WTC11 (cell line): ENCODE results near the gene RGS11.

Source experiments
- AFF4 ChIP-seq: sonication (generic); formaldehyde crosslinking; IDR thresholded peaks from 2 replicates; pipeline ENCODE4 v1.8.1; 2023; ENCODE audit warnings: mild to moderate bottlenecking, missing genetic modification reagents, borderline replicate concordance
- CREM ChIP-seq: sonication (generic); formaldehyde crosslinking; IDR thresholded peaks from 2 replicates; pipeline ENCODE4 v1.8.1; 2022; ENCODE audit warnings: mild to moderate bottlenecking, missing genetic modification reagents, moderate library complexity
- CTCF ChIP-seq: fragments of 200-600 bp; IDR thresholded peaks from 2 replicates; pipeline ENCODE4 v1.8.0; 2022; ENCODE audit warnings: antibody characterized with exemption
- E2F4 ChIP-seq: sonication (generic); formaldehyde crosslinking; IDR thresholded peaks from 2 replicates; pipeline ENCODE4 v1.8.1; 2022; ENCODE audit warnings: low read depth, mild to moderate bottlenecking, moderate library complexity, missing genetic modification reagents, borderline replicate concordance
- ESRRA ChIP-seq: sonication (generic); formaldehyde crosslinking; IDR thresholded peaks from 2 replicates; pipeline ENCODE4 v1.8.1; 2022; ENCODE audit warnings: mild to moderate bottlenecking, missing genetic modification reagents, borderline replicate concordance
- ETV6 ChIP-seq: sonication (generic); formaldehyde crosslinking; IDR thresholded peaks from 2 replicates; pipeline ENCODE4 v1.8.1; 2022; ENCODE audit warnings: mild to moderate bottlenecking, missing genetic modification reagents
- NFYB ChIP-seq: sonication (generic); formaldehyde crosslinking; conservative IDR thresholded peaks from 2 replicates; pipeline ENCODE4 v1.8.0; 2022; ENCODE audit warnings: low read depth, missing genetic modification reagents
- TP53 ChIP-seq: sonication (generic); formaldehyde crosslinking; IDR thresholded peaks from 2 replicates; pipeline ENCODE4 v1.8.1; 2023; ENCODE audit warnings: mild to moderate bottlenecking, missing genetic modification reagents
- ZNF121 ChIP-seq: sonication (generic); formaldehyde crosslinking; IDR thresholded peaks from 2 replicates; pipeline ENCODE4 v1.8.0; 2023; ENCODE audit warnings: missing genetic modification reagents
- ZNF232 ChIP-seq: sonication (generic); formaldehyde crosslinking; IDR thresholded peaks from 2 replicates; pipeline ENCODE4 v1.8.0; 2022; ENCODE audit warnings: mild to moderate bottlenecking, missing genetic modification reagents
- ZNF532 ChIP-seq: fragments of 250-450 bp; sonication (Bioruptor Pico); IDR thresholded peaks from 2 replicates; pipeline ENCODE4 v1.9.0; 2021; ENCODE audit warnings: mild to moderate bottlenecking, borderline replicate concordance
- TF ChIP-seq, protein P1 (sequence below): sonication (generic); formaldehyde crosslinking; IDR thresholded peaks from 2 replicates; pipeline ENCODE4 v1.8.1; 2023; ENCODE audit warnings: mild to moderate bottlenecking, missing genetic modification reagents, moderate library complexity

- no peak for TF ChIP-seq E2F4 (CRISPR knock-in tag)
- no peak for TF ChIP-seq CTCF
- TF ChIP-seq ZNF232, result no peak
- TF ChIP-seq, protein P1, sequence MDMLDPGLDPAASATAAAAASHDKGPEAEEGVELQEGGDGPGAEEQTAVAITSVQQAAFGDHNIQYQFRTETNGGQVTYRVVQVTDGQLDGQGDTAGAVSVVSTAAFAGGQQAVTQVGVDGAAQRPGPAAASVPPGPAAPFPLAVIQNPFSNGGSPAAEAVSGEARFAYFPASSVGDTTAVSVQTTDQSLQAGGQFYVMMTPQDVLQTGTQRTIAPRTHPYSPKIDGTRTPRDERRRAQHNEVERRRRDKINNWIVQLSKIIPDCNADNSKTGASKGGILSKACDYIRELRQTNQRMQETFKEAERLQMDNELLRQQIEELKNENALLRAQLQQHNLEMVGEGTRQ (CRISPR knock-in tag), result no peak
- TF ChIP-seq NFYB (CRISPR knock-in tag), result no peak
- no peak for TF ChIP-seq ETV6 (CRISPR knock-in tag)
- TF ChIP-seq AFF4 (CRISPR knock-in tag), result no peak
- TF ChIP-seq CREM, result no peak
- TF ChIP-seq TP53 (CRISPR knock-in tag), result no peak
- no peak for TF ChIP-seq ZNF121
- no peak for TF ChIP-seq ZNF532 (CRISPR knock-in tag)
- no peak for TF ChIP-seq ESRRA (CRISPR knock-in tag)
Observed at GRCh38 chr16:303760-304505, 28.2 kb upstream of the RGS11 start.
